Stimulated activated CD4-positive, alpha-beta T cell treated with anti-CD3 and anti-CD28 coated beads, Interleukin-1b, Interleukin-23, amount 100 ng/mL, for 48 hours (primary cell): ENCODE data around the gene ALOX12B.
"Not testable (repeated sequence)": the region's sequence is repeated elsewhere in the genome, so short reads cannot be mapped to it uniquely, and the experiment has no call there.

Experiments used
- DNase-seq: peaks from one replicate; pipeline ENCODE4 v3.0.0-alpha.2; 2020

ALOX12B gene

DNA sequence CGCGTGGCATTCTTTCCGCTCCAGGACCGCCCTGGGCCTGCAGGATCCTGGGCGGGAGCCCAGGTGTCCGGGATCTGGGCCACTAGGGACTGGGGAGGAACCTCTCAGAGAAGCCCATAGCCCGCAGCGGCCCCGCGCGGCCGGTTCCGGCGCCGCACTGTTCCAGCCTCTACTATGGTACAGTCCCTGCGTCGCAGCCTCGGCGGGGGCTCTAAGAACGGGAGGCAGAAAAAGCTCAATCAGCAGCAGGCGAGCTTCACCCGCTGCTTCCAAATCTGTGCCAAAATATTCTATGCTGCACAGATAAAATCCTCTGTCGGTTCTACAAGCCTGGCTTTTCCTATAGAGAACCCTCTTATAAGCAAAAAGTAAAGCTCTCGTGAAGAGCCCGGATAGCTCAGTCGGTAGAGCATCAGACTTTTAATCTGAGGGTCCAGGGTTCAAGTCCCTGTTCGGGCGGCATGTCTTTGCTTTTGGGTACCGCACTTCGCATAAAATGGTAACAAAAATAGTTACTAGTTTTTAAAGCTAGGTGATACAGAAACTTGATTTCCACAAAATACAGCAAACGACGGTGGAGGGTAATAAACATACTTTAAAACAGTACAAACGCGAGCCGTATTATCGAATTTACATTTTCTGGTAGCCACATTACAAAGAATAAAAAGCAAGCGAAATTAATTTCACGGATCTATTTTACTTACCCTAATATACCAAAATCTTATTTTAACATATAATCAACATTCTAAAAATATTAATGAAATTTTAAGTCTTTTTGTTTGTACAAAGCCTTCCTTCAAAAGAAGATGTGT is 31.5 kb upstream of the ALOX12B start:
- DNase-seq, result peak; percentile 87

DNA sequence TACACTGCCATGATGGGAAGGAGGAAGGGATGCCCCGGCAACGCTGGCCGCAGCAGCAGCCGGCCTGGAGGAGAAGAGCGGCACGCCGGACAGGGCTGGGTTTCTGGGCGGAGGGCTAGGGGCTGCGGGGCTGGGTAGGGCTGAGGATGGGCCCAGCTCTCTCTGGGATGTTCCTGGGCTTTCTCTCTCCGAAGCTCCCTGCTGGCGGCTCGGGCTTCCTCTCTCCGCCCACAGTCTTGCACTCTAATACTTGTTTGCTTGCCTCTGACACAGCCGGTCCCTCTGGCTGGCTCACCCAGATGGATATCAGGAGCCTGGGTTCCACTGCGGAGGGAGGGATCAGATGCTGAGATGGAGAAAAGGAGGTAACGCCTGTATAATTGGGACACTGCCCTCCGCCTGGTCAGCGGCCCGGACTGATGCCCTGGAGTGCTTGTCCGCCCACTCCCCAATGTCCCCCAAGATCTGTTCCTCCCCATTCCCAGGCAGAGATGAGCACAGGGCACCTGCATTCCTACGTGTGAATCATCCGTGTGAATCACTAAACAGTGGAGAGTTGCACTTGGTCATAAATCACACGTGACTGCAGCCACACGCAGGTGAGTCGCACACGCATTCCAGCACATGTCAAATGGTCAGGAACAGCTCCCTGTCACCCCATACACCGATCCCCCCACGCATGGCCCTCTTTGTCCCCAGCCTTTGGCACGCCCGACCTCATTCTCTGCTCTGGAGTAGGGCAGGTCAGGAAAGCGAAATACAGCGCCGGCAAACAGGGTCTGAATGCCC is 30.7 kb upstream of the ALOX12B start, which contains the start of gene ALOXE3:
Gene ALOXE3, minus strand, starts transcription at position 535 of the 789 bp plus-strand sequence. Its CDS starts 524 bp downstream, at position 11.
- DNase-seq, result peak; percentile 29

DNA sequence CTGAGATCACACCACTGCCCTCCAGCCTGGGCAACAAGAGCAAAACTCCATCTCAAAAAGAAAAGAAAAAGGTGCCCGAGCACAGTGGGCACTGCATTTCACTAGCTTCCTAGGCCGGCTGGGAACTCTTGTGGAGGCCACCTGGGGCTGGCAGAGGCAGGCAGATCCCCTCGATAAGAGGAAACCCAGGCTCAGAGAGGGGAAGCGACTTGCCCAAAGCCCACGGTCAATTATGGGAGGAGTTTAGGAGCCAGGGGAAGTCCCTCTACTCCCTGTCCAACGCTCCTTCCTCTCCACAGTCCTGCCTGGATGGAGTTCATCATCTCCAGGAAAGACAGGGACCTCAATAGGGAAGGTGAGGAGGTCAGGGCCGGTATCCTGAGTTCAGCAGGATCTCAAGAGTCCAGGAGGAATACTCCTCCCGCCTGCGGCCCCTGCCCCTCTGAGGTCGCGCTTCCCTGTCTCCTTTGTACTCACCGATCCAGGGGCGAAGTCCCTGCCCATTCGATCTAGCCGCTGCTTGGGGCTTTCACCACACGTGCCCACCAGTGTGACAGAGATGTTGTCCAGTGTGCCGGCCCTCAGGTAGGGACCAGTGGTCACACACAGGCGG is 30.0 kb upstream of the ALOX12B start:
- DNase-seq, result no peak

DNA sequence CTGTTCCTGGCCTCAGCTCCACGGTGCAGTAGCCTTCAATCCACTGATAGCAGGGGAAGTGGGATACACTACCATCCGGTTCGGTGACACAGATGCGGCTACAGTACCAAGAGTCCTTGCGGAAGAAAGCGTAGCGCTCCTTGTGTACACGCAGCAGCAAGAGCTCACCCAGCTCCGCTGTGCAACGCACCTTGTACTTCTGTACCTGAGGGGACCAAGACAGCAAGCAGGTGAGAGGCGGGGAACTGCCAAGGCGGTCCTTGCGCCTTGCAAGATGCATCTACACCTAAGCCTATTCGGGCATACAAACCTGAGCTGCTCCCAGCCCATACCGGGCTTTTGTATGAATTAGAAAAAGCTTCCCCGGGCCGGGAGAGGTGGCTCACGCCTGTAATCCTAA is 29.3 kb upstream of the ALOX12B start:
- DNase-seq, result no peak

DNA sequence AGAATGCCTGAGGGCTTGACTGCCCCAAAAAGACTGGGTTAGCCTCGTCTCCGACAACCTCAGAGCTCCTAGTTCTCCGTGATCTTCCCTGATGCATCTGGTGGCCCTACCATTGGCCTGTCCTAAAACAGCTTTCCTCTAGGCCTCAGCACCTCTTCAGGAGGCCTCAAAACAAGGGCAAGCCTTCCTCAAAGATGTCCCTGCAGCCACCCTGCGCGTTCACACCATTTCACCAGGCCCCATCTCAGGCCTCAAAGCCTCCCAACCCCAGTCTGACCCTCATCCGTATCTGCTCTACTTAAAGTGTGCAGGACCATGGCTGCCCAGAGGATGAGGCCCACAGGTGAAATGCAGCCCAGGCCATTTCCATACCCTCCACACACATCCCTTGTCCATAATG is 23.4 kb upstream of the ALOX12B start:
- no peak for DNase-seq

DNA sequence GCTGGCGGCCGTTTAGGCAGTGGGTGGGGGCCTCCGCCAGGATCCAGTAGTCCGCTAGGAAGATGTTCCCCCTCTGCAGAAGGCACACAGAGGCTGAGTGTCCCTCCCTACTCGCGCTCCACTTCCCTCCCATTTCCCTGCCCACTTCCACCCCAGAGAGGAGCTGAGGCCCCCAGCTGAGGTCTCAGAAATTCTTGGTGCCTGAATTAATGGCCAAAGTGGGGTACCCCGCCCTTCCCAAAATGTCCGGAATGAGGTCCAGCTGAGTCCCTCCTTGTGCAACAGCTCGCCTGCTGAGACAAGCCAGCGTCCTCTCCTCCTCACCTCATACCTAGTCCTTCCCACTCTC is 22.9 kb upstream of the ALOX12B start:
- DNase-seq, result no peak

DNA sequence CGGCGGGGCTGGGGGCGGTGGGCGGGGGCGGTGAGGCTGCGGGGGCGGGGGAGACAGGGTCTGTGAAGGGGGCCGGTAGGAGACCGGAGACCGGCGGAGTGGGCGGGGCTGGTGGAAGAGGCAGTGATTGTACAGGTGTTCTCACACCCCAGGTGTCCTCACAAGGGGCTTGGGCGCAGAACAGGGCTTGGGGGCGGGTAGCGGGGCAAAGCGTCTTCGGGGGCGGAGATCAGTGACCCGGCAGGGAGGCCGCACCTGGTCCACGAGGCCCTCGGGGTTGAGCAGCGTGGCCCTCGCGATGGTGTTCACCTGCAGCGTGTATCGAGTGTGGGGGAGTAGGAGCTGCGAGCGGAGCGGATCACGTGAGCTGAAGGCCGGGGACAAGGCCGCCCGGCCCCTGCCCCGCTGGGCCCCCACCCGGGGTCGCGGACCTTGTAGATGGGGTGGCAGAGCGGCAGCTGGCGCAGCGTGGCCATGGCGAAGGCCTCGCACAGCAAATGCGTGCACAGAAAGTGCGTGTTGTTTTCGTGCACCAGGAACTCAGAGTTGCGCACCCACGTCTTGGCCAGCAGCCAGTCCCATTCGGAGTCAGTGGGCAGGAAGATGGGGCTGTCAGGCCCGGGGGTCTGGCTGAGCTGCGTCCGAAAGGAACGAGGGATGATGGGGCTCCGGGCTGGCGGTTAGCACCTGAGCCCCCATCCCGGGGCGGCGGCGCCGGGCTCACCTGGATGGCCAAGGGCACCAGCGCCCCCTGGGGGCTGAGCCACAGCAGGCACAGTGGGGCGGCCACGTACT is 22.3 kb upstream of the ALOX12B start:
- peak; percentile 73 for DNase-seq

DNA sequence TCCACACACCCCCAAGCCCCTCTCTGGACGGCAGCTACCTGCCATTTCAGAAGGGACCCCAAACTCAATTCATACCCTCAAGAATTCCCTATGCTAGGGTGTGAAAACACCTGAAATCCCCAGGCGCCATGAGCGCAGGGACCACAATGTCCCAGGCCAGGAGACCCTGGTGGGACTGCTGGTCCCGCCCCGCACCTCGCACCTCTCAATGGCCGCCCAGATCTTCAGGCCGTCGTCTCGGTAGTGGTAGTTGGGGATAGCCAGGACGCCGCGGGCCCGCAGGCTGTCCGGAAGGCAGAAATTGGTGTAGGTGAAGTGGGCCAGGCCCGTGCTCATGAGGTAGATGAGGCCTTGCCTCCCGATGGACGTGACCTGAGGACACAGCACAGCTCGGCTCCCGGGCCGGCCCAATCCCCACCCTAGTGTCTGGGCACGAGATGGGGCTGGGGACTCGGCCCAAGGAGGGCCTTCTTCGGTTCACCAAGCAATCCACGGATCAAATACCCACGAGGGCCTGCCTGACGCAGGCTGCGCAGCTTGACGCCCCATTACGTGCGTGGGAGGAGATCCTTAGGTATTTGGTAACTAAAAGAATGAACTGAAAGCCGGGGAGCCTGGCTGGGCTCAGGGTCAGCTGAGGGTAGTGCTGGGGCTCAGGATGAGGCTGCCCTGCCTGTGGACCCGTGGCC is 21.6 kb upstream of the ALOX12B start:
- DNase-seq, result no peak

DNA sequence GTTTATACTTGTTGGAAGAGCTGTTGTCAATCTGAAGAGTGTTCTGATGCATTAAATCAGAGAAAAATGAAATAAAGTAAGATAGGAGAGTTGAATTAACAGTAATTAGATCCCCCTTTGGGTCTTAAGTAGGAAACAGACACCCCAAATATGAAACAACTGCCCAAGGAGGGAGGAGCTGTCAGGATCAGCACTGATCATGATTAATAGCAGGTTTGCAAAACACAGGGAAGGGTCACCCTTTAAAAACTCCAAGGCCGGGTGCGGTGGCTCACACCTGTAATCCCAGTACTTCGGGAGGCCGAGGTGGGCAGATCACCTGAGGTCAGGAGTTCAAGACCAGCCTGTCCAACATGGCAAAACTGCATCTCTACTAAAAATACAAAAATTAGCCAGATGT is 19.5 kb upstream of the ALOX12B start:
- not testable (repeated sequence) for DNase-seq

DNA sequence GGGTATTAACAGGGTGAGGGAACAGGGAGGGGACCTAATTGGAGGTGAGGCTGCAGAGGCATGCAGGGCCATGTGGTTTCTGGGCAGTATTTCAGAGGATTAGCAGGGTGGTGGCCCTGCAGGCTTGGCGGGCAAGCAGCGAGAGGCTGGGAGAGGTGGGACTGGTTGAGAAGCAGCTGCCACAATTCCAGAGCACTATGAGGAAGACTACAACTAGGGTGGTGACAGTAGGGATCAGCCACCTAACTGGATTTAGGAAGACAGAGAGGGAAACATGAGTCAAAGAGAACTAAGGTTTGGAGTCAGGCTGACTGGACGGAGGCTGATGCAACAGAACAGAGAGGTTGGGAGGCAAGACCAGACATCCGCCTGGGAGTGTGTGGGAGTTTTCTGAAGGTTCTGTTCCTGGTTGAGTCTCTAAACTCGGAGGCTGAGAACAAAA is 18.5 kb upstream of the ALOX12B start:
- DNase-seq, result no peak

DNA sequence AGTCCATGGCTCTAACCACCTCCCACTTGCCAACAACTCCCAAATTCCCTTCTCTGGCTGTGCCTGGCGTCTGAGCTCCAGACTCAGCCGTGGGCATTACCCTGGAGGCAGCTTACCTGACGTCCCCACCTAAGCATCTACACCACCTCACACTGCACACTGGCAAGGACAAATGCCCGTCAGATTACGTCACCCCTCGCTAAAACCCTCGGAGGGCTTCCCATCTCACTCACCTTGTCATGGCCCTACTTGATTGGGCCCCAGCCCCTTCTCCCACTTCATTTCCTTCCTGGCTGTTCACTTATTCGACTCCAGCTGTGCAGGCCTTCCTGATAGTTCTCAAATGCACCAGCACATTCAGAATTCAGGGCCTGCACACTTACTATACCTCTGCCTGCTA is 17.4 kb upstream of the ALOX12B start:
- DNase-seq, result no peak

DNA sequence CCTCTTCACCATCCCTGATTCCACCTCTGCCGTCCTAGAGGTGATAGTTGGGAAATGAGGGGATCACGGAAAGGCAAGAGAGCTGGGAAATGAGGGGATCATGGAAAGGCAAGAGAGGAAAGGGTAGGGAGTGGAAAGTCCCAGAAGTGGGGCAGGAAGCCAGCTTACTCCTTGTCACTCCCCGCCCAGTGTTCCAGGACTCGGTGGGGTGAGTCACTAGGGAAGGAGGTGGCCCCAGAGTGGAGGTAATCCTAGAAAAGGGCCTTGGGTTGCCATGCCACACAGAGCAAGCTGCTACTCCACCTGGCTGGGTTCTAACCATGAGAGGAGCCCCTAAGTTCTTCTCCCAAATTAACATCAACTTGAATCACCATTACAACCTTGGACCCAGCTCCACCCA is 16.0 kb upstream of the ALOX12B start:
- DNase-seq, result no peak

DNA sequence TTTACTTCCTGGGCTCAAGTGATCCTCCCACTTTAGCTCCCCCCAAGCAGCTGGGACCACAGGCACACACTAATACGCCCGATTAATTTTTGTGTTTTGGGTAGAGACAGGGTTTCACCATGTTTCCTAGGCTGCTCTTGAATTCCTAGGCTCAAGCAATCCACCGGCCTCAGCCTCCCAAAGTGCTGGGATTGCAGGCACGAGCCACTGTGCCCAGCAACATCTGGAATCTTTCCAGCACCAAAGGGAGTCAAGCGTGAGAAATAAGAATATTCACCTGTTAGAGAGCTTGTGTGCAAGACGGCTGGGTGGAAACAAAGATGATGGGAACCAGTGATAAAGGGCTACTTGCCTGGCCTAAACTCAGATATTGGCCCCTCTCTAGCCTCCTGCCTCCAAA is 14.2 kb upstream of the ALOX12B start:
- DNase-seq, result no peak

DNA sequence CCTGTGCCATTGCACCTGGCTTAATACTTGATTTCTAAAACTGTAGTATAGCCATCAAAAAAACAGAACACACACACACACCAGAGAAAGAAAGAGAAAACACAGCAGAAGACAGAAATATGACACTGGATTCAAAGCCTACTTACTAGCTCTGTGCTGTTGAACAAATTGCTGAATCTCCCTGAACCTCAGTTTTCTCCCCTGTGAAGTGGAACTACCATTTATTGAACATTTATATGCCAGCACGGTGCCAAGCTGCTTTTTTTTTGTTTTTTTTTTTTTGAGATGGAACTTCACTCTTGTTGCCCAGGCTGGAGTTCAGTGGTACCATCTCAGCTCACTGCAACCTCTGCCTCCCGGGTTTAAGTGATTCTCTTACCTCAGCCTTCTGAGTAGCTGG is 13.2 kb upstream of the ALOX12B start:
- no peak for DNase-seq

DNA sequence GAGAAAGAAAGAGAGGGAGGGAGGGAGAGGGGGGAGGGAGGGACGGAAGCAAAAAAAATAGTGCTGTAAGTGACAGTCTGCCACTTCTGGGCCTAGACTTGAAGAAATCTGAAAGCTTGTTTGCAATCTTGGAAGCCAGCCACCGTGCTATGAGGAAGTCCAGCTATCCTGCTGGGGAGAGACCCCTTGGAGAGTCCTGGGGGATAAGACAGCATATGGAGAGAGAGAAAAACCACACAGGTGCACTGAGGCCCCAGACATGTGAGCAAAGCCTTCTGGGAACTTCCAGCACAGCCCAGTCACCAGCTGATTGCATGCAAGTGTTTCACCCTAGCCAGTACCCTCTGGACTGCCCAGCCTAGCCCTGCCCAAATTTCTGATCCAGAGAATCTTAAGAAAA is 12.6 kb upstream of the ALOX12B start:
- DNase-seq, result no peak

DNA sequence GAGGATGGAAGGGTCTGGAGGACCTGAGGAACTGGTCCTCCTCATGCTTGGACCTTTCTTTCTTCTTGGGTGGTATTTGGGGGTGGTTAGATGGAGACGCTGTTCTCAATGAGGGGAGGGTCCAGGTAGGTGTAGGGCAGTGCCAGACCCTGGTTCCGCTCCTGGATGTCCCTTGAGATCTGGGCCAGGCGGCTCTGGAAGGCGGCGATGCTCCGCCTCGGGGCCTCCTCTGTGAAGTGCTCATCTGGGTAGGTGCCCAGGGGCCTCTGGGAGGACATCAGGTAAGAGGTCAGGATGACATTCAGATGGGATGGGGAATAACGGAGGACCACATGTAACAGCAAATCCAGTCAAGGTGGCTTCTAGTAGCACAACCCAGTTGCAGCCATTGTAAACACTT is 9.0 kb upstream of the ALOX12B start:
- DNase-seq, result no peak

DNA sequence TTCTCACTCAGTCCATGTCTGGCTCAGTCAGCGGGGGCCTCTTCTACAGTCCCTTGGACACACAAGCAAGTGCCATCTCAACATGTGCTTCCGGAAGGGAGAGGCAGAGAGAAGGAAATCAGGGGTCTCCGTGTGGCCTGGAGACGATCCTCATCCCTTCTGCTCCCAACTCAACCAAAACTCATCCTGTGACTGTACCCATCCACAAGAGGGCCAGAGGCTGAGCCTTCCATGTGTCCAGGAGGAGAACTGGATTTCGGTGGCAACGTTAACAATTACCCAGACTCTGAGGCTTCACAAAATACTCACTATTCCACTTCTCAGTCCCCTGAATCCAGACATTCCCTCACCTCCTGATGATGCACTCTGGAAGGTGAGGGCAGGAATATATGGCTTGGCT is 7.8 kb upstream of the ALOX12B start:
- DNase-seq, result no peak

DNA sequence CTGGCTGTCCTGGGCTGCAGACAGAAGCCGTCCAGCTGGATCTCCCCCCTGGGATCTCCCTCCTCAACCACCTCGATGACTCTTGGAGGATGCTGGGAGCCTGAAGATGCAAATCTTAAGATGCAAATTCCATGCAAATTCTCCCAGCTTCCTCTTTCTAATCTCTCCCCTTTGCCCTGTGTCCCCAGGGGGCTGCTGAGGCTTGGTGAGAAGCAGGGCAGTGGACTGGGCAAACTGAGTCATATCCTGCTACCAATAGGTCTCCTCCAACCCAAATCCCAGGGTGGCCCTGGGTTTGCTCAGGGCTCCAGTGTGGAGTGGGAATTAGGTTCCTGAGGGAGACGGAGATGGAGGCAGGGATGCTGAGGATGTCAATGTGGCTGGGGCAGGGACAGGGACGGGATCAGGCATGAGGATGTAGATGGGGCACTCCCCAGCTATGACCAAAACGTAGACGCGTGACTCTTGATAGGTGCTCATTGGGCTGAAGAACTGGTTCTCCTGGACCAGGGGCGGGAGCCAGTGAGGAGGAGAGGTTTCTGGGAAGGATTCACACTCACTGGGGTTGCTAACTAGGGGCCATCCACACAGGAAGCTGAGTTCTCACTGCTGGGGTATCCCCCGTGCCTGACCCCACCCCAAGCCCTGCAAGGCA is 3.6 kb upstream of the ALOX12B start:
- no peak for DNase-seq

DNA sequence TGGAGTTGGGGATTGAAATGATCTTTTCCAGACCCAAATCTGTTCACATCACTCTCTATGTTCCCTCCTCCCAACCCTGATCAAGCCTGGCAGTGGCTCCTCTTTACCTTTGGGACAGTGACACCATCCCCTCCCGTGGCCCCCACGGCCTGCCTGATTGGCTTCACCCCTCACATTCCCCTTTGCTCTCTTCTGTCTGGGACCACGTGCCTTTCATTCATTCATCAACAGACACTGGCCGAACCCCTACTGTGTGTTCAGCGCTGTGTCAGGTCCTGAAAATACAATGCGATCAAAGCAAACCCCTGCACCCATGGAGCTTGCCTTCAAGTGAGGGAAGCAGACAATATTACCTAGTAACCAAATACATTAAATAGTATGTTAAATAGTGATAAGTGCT is 2.2 kb upstream of the ALOX12B start:
- DNase-seq, result no peak

DNA sequence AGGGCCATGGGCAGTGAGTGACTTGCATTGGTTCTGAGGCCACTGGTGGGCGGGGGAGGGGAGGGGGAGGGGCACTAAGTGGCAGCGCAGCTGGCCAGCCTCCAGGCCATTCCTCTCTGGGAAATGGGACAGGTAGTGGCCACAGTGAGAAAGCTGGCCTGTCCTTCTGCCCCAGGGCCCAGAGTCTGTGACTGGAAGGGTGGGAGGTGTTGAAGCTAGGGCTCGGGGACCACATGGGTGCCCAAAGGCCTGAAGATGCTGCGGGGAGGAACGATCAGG is 375 bp upstream of the ALOX12B start:
- no peak for DNase-seq

DNA sequence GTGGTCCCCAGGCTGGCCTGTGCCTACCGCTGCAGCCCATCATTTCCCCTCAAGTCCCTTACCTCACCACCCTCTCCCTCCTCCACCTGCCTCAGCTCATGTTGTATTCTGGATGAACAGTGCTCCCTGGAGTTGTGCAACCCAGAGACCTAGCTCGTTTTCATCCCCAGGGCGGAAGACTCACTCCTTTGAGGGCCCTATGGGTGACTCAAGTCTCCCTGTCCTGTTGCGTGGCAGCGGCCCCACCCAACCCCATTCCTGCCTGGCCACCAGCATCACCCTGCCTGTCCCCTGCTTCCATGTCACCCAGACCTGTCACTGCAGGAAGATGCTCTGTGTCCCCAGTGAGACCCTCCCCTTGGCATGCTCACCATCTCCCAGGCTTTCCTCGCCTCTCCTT is 3.3 kb downstream of the ALOX12B start:
- DNase-seq, result no peak

DNA sequence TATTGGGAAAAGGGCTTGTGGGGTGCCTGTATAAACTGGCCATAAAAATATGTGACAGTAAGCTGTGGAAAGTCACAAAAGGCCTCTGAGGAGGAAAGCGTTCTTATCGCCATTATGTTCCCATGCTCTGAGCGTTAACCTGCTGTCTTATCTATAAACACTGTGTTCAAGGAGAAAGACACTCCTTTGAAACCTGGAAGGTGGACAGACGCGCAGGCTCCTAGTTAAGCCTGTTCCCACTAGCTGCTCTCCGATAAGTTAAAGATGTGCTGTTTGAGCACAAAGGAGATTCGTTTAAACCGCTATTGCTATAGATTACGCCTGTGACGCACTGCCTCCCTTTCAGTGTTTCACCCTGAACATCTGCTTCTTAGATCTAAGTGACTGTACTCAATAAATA is 5.2 kb downstream of the ALOX12B start:
- no peak for DNase-seq
